Aorta (tissue), 5 donors: ENCODE data around the gene ITPR3. TPM values are rescaled to one million over a fixed set of nuclear protein-coding genes. Genes with fewer than 3 reads are reported as not detected.

ENCODE experiments used
- ATAC-seq: fragments of 200-7000 bp; cut with Tn5 transposase; one replicate; pipeline ENCODE4 v1.9.1; 2022; ENCODE audit warnings: moderate library complexity; ENCODE audit not compliant: low FRiP score
- DNase-seq, 2 donors: peaks; one replicate each; pipeline ENCODE4 v3.0.0-alpha.2; 2020
- H3K27ac ChIP-seq, 2 donors: one replicate each; pipeline ENCODE4 v1.5.1; 2013; ENCODE audit warnings: low read length in 2 of 2, mild to moderate bottlenecking in 2 of 2, moderate library complexity in 2 of 2, control low read depth in 1 of 2, inconsistent platforms in 1 of 2, low read depth in 1 of 2
- H3K27me3 ChIP-seq, 2 donors: one replicate each; pipeline ENCODE4 v1.6.1; 2013; ENCODE audit warnings: control low read depth in 1 of 2, low read length in 1 of 2, mild to moderate bottlenecking in 1 of 2, moderate library complexity in 1 of 2; ENCODE audit not compliant: insufficient read depth in 2 of 2, control insufficient read depth in 1 of 2
- H3K36me3 ChIP-seq, 2 donors: one replicate each; pipeline ENCODE4 v1.6.1; 2013; ENCODE audit warnings: control low read depth in 1 of 2, low read length in 1 of 2, mild to moderate bottlenecking in 1 of 2; ENCODE audit not compliant: insufficient read depth in 2 of 2, control insufficient read depth in 1 of 2
- H3K4me1 ChIP-seq, 2 donors: one replicate each; pipeline ENCODE4 v1.6.1; 2013; ENCODE audit warnings: low read length in 2 of 2, control low read depth in 1 of 2, mild to moderate bottlenecking in 1 of 2, moderate library complexity in 1 of 2; ENCODE audit not compliant: insufficient read depth in 2 of 2, control insufficient read depth in 1 of 2
- H3K4me3 ChIP-seq, 2 donors: one replicate each; pipeline ENCODE4 v1.5.1; 2013; ENCODE audit warnings: low read length in 2 of 2, control low read depth in 1 of 2, mild to moderate bottlenecking in 1 of 2
- H3K9me3 ChIP-seq: one replicate; pipeline ENCODE4 v1.6.1; 2013; ENCODE audit warnings: mild to moderate bottlenecking, low read length; ENCODE audit not compliant: control insufficient read depth
- WGBS, 2 donors: extraction: QIAGEN DNeasy Blood & Tissue Kit; methylation state at CpG; one replicate each; pipeline ENCODE4 v1.1.7; 2013; 5-methylcytosine and 5-hydroxymethylcytosine counted together
- intact Hi-C, 2 donors: fragments of 100-400 bp; cut with DNase I; formaldehyde crosslinking; loops; one replicate each; pipeline versions ENCODE4 v1.14.2 to v1.15.0; 2022
- polyA plus RNA-seq, 2 donors: library from polyadenylated mRNA; stranded (reverse); fragments of 200-250 nt; gene quantifications; one replicate each; pipeline ENCODE4 v1.2.3, GENCODE V29; 2013
- total RNA-seq, 2 donors: library from RNA; stranded (reverse); fragmentation: NEBNext Ultra II Directional; extraction: Animal tissue kit (Norgen Biotek cat#: 25700); gene quantifications; one replicate each; pipeline ENCODE4 v1.2.1, GENCODE V29; 2021
- donor health status: healthy with polysubstance abuse.
- donor health status: Bipolar disorder and iron deficiency.
- donor health status: DM: no; HTN: no; CAD: no.
- donor health status: DM: no; HTN: no; CAD: no.
- donor health status: DM: yes; HTN: yes; CAD: no.

ITPR3 gene
- total and polyA plus RNA-seq, 4 donors: 4.6 to 28.8 (median 9.5) TPM

GRCh38 chr6:33678233-33678931 lies 57.3 kb downstream of the ITPR3 start:
- H3K4me1 ChIP-seq: no peaks in the 10 kb centered on the region
- intact Hi-C loops: no loop called here
- no peak overlapping the region for H3K4me3 ChIP-seq
- WGBS, 2 donors: 94% methylated on average over 24 of the region's 24 CpGs
- H3K27ac ChIP-seq: no peak overlapping the region
- H3K9me3 ChIP-seq: no peaks in the 10 kb centered on the region
- H3K36me3 ChIP-seq: no peaks in the 10 kb centered on the region
- no peaks in the 10 kb centered on the region for H3K27me3 ChIP-seq
- ATAC-seq (no peak), DNase-seq (no peak)

GRCh38 chr6:33678932-33679490 lies 57.9 kb downstream of the ITPR3 start:
- no peaks in the 10 kb centered on the region for H3K36me3 ChIP-seq
- 84 to 87% methylated on average over 12 of the region's 12 CpGs for WGBS, 2 donors
- no peaks in the 10 kb centered on the region for H3K4me1 ChIP-seq
- no peak overlapping the region for H3K27ac ChIP-seq
- no peaks in the 10 kb centered on the region for H3K9me3 ChIP-seq
- no peaks in the 10 kb centered on the region for H3K27me3 ChIP-seq
- H3K4me3 ChIP-seq: no peak overlapping the region
- no peak for ATAC-seq
- intact Hi-C loops: no loop called here
- no peak for DNase-seq

- ATAC-seq: no peak
- Histone ChIP-seq H3K4me1 (no peaks in the 10 kb centered on the region), H3K27me3 (no peaks in the 10 kb centered on the region), H3K9me3 (no peaks in the 10 kb centered on the region), H3K27ac (no peak overlapping the region), H3K36me3 (no peaks in the 10 kb centered on the region), H3K4me3 (no peak overlapping the region)
- intact Hi-C loops: no loop called here
- DNase-seq: no peak
- 86 to 91% methylated on average over 20 of the region's 20 CpGs for WGBS, 2 donors
Measured at GRCh38 chr6:33679761-33680160, 58.6 kb downstream of the ITPR3 start.

- no peaks in the 10 kb centered on the region for H3K9me3 ChIP-seq
- intact Hi-C loops: no loop called here
- no peak overlapping the region for H3K4me3 ChIP-seq
- ATAC-seq (no peak), DNase-seq (no peak)
- no peaks in the 10 kb centered on the region for H3K27me3 ChIP-seq
- 93 to 95% methylated on average over 13 of the region's 13 CpGs for WGBS, 2 donors
- H3K27ac ChIP-seq: no peak overlapping the region
- H3K4me1 ChIP-seq: no peaks in the 10 kb centered on the region
- H3K36me3 ChIP-seq: no peaks in the 10 kb centered on the region
Measured at GRCh38 chr6:33682341-33682740, 61.2 kb downstream of the ITPR3 start.

- Histone ChIP-seq H3K27me3 (no peaks in the 10 kb centered on the region), H3K4me1 (no peaks in the 10 kb centered on the region), H3K9me3 (no peaks in the 10 kb centered on the region), H3K4me3 (no peak overlapping the region), H3K36me3 (no peaks in the 10 kb centered on the region), H3K27ac (no peak overlapping the region)
- DNase-seq (no peak), ATAC-seq (no peak)
- 83 to 85% methylated on average over 15 of the region's 15 CpGs for WGBS, 2 donors
- intact Hi-C loops: no loop called here
Measured at GRCh38 chr6:33683051-33683571, 62.0 kb downstream of the ITPR3 start.

- no peak overlapping the region for H3K27ac ChIP-seq
- no peak for DNase-seq
- H3K4me1 ChIP-seq: no peaks in the 10 kb centered on the region
- no peaks in the 10 kb centered on the region for H3K9me3 ChIP-seq
- H3K4me3 ChIP-seq: no peak overlapping the region
- H3K27me3 ChIP-seq: no peaks in the 10 kb centered on the region
- intact Hi-C loops: no loop called here
- H3K36me3 ChIP-seq: no peaks in the 10 kb centered on the region
- 87 to 88% methylated on average over 18 to 19 of the region's 19 CpGs for WGBS, 2 donors
- no peak for ATAC-seq
Measured at GRCh38 chr6:33683576-33684427, 62.7 kb downstream of the ITPR3 start.

- no peak overlapping the region for H3K27ac ChIP-seq
- no peaks in the 10 kb centered on the region for H3K4me1 ChIP-seq
- no peaks in the 10 kb centered on the region for H3K36me3 ChIP-seq
- H3K27me3 ChIP-seq: no peaks in the 10 kb centered on the region
- intact Hi-C loops: no loop called here
- no peak overlapping the region for H3K4me3 ChIP-seq
- no peaks in the 10 kb centered on the region for H3K9me3 ChIP-seq
- DNase-seq (no peak), ATAC-seq (no peak)
- 94% methylated on average over 15 to 16 of the region's 16 CpGs for WGBS, 2 donors
Measured at GRCh38 chr6:33684428-33684896, 63.3 kb downstream of the ITPR3 start.

GRCh38 chr6:33684983-33685382 lies 63.9 kb downstream of the ITPR3 start:
- H3K4me1 ChIP-seq: no peaks in the 10 kb centered on the region
- H3K27me3 ChIP-seq: no peaks in the 10 kb centered on the region
- intact Hi-C loops: no loop called here
- 95 to 97% methylated on average over 3 to 7 of the region's 7 CpGs for WGBS, 2 donors
- H3K36me3 ChIP-seq: no peaks in the 10 kb centered on the region
- ATAC-seq (no peak), DNase-seq (no peak)
- no peaks in the 10 kb centered on the region for H3K9me3 ChIP-seq
- no peak overlapping the region for H3K4me3 ChIP-seq
- H3K27ac ChIP-seq: no peak overlapping the region
